T-helper 1 cell treated with Interleukin-12 subunit alpha and Interleukin-12 subunit beta and Interleukin-4 antibody, amounts not matched to agents 30 μg/mL and 1 μg/mL, for 36 hours (primary cell): Measurements from ENCODE around the gene ELP4.

Experiments used
- H3K27ac Mint-ChIP-seq: one replicate; pipeline ENCODE4 v1.8.0; 2021; ENCODE audit warnings: mild to moderate bottlenecking, mixed read lengths
- H3K27me3 Mint-ChIP-seq: one replicate; pipeline ENCODE4 v1.8.0; 2021; ENCODE audit warnings: low read depth, mixed read lengths
- H3K36me3 Mint-ChIP-seq: one replicate; pipeline ENCODE4 v1.8.0; 2021; ENCODE audit warnings: low read depth, mixed read lengths
- H3K4me1 Mint-ChIP-seq: one replicate; pipeline ENCODE4 v1.8.0; 2021; ENCODE audit warnings: low read depth, mixed read lengths
- H3K4me3 Mint-ChIP-seq: one replicate; pipeline ENCODE4 v1.8.0; 2021; ENCODE audit warnings: mild to moderate bottlenecking, moderate library complexity, mixed read lengths
- H3K9me3 Mint-ChIP-seq: one replicate; pipeline ENCODE4 v1.8.0; 2021; ENCODE audit warnings: mixed read lengths

The ELP4 gene

GRCh38 chr11:31821766-31822165 lies 312.2 kb downstream of the ELP4 start:
- H3K9me3 Mint-ChIP-seq, result peaks cover 3% of the 10 kb centered on the region
- H3K4me1 Mint-ChIP-seq, result peaks cover 3% of the 10 kb centered on the region
- H3K36me3 Mint-ChIP-seq, result peaks cover 3% of the 10 kb centered on the region
- no peak overlapping the region for H3K27ac Mint-ChIP-seq
- no peak overlapping the region for H3K4me3 Mint-ChIP-seq
- peaks cover 87% of the 10 kb centered on the region for H3K27me3 Mint-ChIP-seq

- peaks cover 3% of the 10 kb centered on the region for H3K9me3 Mint-ChIP-seq
- H3K36me3 Mint-ChIP-seq, result peaks cover 3% of the 10 kb centered on the region
- H3K27ac Mint-ChIP-seq, result no peak overlapping the region
- H3K4me3 Mint-ChIP-seq, result no peak overlapping the region
- H3K27me3 Mint-ChIP-seq, result peaks cover 86% of the 10 kb centered on the region
- H3K4me1 Mint-ChIP-seq, result peaks cover 4% of the 10 kb centered on the region
These were observed 312.8 kb downstream of the ELP4 start for GRCh38 chr11:31822175-31822926.

- H3K4me1 Mint-ChIP-seq, result peaks cover 8% of the 10 kb centered on the region
- H3K27ac Mint-ChIP-seq, result no peak overlapping the region
- H3K9me3 Mint-ChIP-seq, result peaks cover 3% of the 10 kb centered on the region
- peaks cover 3% of the 10 kb centered on the region for H3K36me3 Mint-ChIP-seq
- H3K27me3 Mint-ChIP-seq, result peaks cover 90% of the 10 kb centered on the region
- no peak overlapping the region for H3K4me3 Mint-ChIP-seq
These were observed 313.5 kb downstream of the ELP4 start for GRCh38 chr11:31822927-31823643.

GRCh38 chr11:31823644-31824331 lies 314.2 kb downstream of the ELP4 start:
- no peak overlapping the region for H3K27ac Mint-ChIP-seq
- H3K9me3 Mint-ChIP-seq, result peaks cover 3% of the 10 kb centered on the region
- H3K4me3 Mint-ChIP-seq, result no peak overlapping the region
- H3K36me3 Mint-ChIP-seq, result peaks cover 3% of the 10 kb centered on the region
- peaks cover 87% of the 10 kb centered on the region for H3K27me3 Mint-ChIP-seq
- H3K4me1 Mint-ChIP-seq, result peaks cover 8% of the 10 kb centered on the region

- peaks cover 8% of the 10 kb centered on the region for H3K4me1 Mint-ChIP-seq
- H3K27ac Mint-ChIP-seq, result peak overlapping the region; percentile 52
These were observed 314.8 kb downstream of the ELP4 start for GRCh38 chr11:31824332-31824878.

GRCh38 chr11:31824879-31825837 lies 315.6 kb downstream of the ELP4 start:
- Mint-ChIP-seq H3K27ac (peak overlapping the region; percentile 52), H3K36me3 (peaks cover 3% of the 10 kb centered on the region), H3K27me3 (peaks cover 91% of the 10 kb centered on the region), H3K9me3 (peaks cover 3% of the 10 kb centered on the region), H3K4me3 (no peak overlapping the region), H3K4me1 (peaks cover 8% of the 10 kb centered on the region)

More at GRCh38 chr11:31824332-31824878, 314.8 kb downstream of the ELP4 start:
- Mint-ChIP-seq H3K27me3 (peaks cover 90% of the 10 kb centered on the region), H3K36me3 (peaks cover 3% of the 10 kb centered on the region), H3K4me3 (no peak overlapping the region), H3K9me3 (peaks cover 3% of the 10 kb centered on the region)

GRCh38 chr11:31825838-31826484 lies 316.4 kb downstream of the ELP4 start:
- Mint-ChIP-seq H3K9me3 (peaks cover 3% of the 10 kb centered on the region), H3K4me1 (peaks cover 8% of the 10 kb centered on the region), H3K27ac (peak overlapping the region; percentile 34), H3K36me3 (peaks cover 3% of the 10 kb centered on the region), H3K27me3 (peaks cover 89% of the 10 kb centered on the region), H3K4me3 (no peak overlapping the region)

- no peaks in the 10 kb centered on the region for H3K9me3 Mint-ChIP-seq
- peak overlapping the region; percentile 67 for H3K27ac Mint-ChIP-seq
- peaks cover 8% of the 10 kb centered on the region for H3K4me1 Mint-ChIP-seq
- peaks cover 3% of the 10 kb centered on the region for H3K36me3 Mint-ChIP-seq
- no peak overlapping the region for H3K4me3 Mint-ChIP-seq
- H3K27me3 Mint-ChIP-seq, result peaks cover 81% of the 10 kb centered on the region
These were observed 317.2 kb downstream of the ELP4 start for GRCh38 chr11:31826536-31827438.

GRCh38 chr11:31827455-31828206 lies 318.1 kb downstream of the ELP4 start:
- H3K36me3 Mint-ChIP-seq, result peaks cover 3% of the 10 kb centered on the region
- H3K4me1 Mint-ChIP-seq, result peaks cover 8% of the 10 kb centered on the region
- peaks cover 72% of the 10 kb centered on the region for H3K27me3 Mint-ChIP-seq
- no peaks in the 10 kb centered on the region for H3K9me3 Mint-ChIP-seq
- H3K27ac Mint-ChIP-seq, result peak overlapping the region; percentile 67
- H3K4me3 Mint-ChIP-seq, result no peak overlapping the region

- Mint-ChIP-seq H3K9me3 (no peaks in the 10 kb centered on the region), H3K4me3 (no peak overlapping the region), H3K36me3 (peaks cover 3% of the 10 kb centered on the region), H3K4me1 (peaks cover 8% of the 10 kb centered on the region), H3K27me3 (peaks cover 67% of the 10 kb centered on the region), H3K27ac (no peak overlapping the region)
These were observed 318.6 kb downstream of the ELP4 start for GRCh38 chr11:31828217-31828616.

GRCh38 chr11:31830406-31830805 lies 320.8 kb downstream of the ELP4 start:
- H3K36me3 Mint-ChIP-seq, result no peaks in the 10 kb centered on the region
- H3K27me3 Mint-ChIP-seq, result peaks cover 53% of the 10 kb centered on the region
- no peak overlapping the region for H3K27ac Mint-ChIP-seq
- H3K9me3 Mint-ChIP-seq, result no peaks in the 10 kb centered on the region
- H3K4me3 Mint-ChIP-seq, result no peak overlapping the region
- H3K4me1 Mint-ChIP-seq, result peaks cover 8% of the 10 kb centered on the region

GRCh38 chr11:31834237-31834636 lies 324.7 kb downstream of the ELP4 start:
- H3K27me3 Mint-ChIP-seq, result peaks cover 32% of the 10 kb centered on the region
- H3K36me3 Mint-ChIP-seq, result no peaks in the 10 kb centered on the region
- H3K4me1 Mint-ChIP-seq, result no peaks in the 10 kb centered on the region
- H3K9me3 Mint-ChIP-seq, result no peaks in the 10 kb centered on the region
- H3K27ac Mint-ChIP-seq, result no peak overlapping the region
- H3K4me3 Mint-ChIP-seq, result no peak overlapping the region
